GM12878 (cell line): ENCODE results near the gene MYL12A. TPM values are rescaled to one million over a fixed set of nuclear protein-coding genes. Genes with fewer than 3 reads are reported as not detected.
A peak's percentile ranks its signal among the peaks of the same experiment; 100 is the strongest.

Experiments used
- ATAC-seq: fragments of 200-7000 bp; cut with Tn5 transposase; 3 replicates; pipeline ENCODE4 v1.9.1; 2020; ENCODE audit warnings: mild to moderate bottlenecking, moderate library complexity
- BruUV-seq: library from RNA; stranded (reverse); fragments of 400-500 nt; replicated peaks from 2 replicates; lab custom pipeline; 2021; lab: Mats Ljungman, UMichigan
- CTCF ChIA-PET: fragments of 300-600 bp; sonication (Branson Sonifier 250); formaldehyde crosslinking; extraction: SDS; loops from one replicate; lab custom pipeline; 2021; ENCODE audit warnings: inconsistent platforms; lab: Yijun Ruan, JAX
- POLR2A ChIA-PET: fragments of 350-600 bp; formaldehyde crosslinking; extraction: SDS; loops from one replicate; lab custom pipeline; 2021; ENCODE audit warnings: inconsistent platforms; lab: Charles Lee
- RAD21 ChIA-PET: fragments of 300-600 bp; sonication (Branson Sonifier 250); formaldehyde crosslinking; loops from one replicate; lab custom pipeline; 2023; ENCODE audit warnings: antibody characterized with exemption; ENCODE audit not compliant: unreplicated experiment; lab: Charles Lee
- SMC1A ChIA-PET: fragments of 300-600 bp; sonication (Branson Sonifier 250); formaldehyde crosslinking; loops from one replicate; lab custom pipeline; 2023; ENCODE audit not compliant: unreplicated experiment, uncharacterized antibody; lab: Charles Lee
- DNase-seq: peaks from one replicate; pipeline ENCODE4 v3.0.0-alpha.2; 2011; ENCODE audit warnings: low read depth, low spot score
- FAIRE-seq: peaks from 3 replicates; lab custom pipeline; 2011; peaks lifted over from hg19 to GRCh38; lab: Jason Lieb, UNC
- H2AFZ ChIP-seq: 2 replicates; pipeline ENCODE4 v1.6.0; 2011; ENCODE audit warnings: low read depth, low read length, control low read depth; ENCODE audit not compliant: control insufficient read depth
- H3K27ac ChIP-seq: 2 replicates; pipeline ENCODE4 v1.5.1; 2011; ENCODE audit warnings: control low read depth; ENCODE audit not compliant: control insufficient read depth, insufficient read depth
- H3K27me3 ChIP-seq, 2 experiments: replicated peaks in 1 of 2; 2 replicates each; pipeline versions ENCODE4 v1.6.0 to v1.6.1; 2011; ENCODE audit warnings: low read length in 1 of 2; ENCODE audit not compliant: control insufficient read depth in 2 of 2, insufficient read depth in 2 of 2
- H3K36me3 ChIP-seq, 2 experiments: 2 replicates each; pipeline ENCODE4 v1.5.1; 2011; ENCODE audit warnings: low read length in 1 of 2; ENCODE audit not compliant: control insufficient read depth in 2 of 2, insufficient read depth in 2 of 2
- H3K4me1 ChIP-seq: 2 replicates; pipeline ENCODE4 v1.6.1; 2011; ENCODE audit warnings: mild to moderate bottlenecking, low read length, moderate library complexity, mixed read lengths; ENCODE audit not compliant: control insufficient read depth, insufficient read depth
- H3K4me2 ChIP-seq: 2 replicates; pipeline ENCODE4 v1.6.0; 2011; ENCODE audit warnings: control low read depth; ENCODE audit not compliant: control insufficient read depth, insufficient read depth
- H3K4me3 ChIP-seq: fragments of 200-600 bp; sonication (generic); 2 replicates; pipeline ENCODE4 v1.5.1; 2016
- H3K79me2 ChIP-seq: 2 replicates; pipeline ENCODE4 v1.6.0; 2011; ENCODE audit warnings: low read length; ENCODE audit not compliant: control insufficient read depth, insufficient read depth
- H3K9ac ChIP-seq: 2 replicates; pipeline ENCODE4 v1.8.0; 2011; ENCODE audit warnings: low read length, control low read depth, mixed read lengths; ENCODE audit not compliant: control insufficient read depth, insufficient read depth
- H3K9me3 ChIP-seq: replicated peaks from 3 replicates; pipeline ENCODE4 v1.5.1; 2011; ENCODE audit warnings: mild to moderate bottlenecking, low read length; ENCODE audit not compliant: control insufficient read depth, insufficient read depth
- H4K20me1 ChIP-seq: 2 replicates; pipeline ENCODE4 v1.6.0; 2011; ENCODE audit not compliant: control insufficient read depth, insufficient read depth
- ATF2 ChIP-seq: IDR thresholded peaks from 2 replicates; pipeline ENCODE4 v1.6.1; 2012; ENCODE audit warnings: low read length, inconsistent platforms
- BCLAF1 ChIP-seq: fragments of 450-650 bp; IDR thresholded peaks from 2 replicates; pipeline ENCODE4 v1.6.1; 2017; ENCODE audit warnings: antibody characterized with exemption, mild to moderate bottlenecking, moderate library complexity
- CHD2 ChIP-seq: IDR thresholded peaks from 2 replicates; pipeline ENCODE4 v1.6.1; 2011; ENCODE audit warnings: low read depth, low read length, improper control_type of control experiment, borderline replicate concordance
- EED ChIP-seq: sonication (generic); IDR thresholded peaks from 2 replicates; pipeline ENCODE4 v1.6.1; 2016; ENCODE audit warnings: antibody characterized with exemption, low read depth
- ELK1 ChIP-seq: IDR thresholded peaks from 2 replicates; pipeline ENCODE4 v1.6.1; 2012; ENCODE audit warnings: low read depth, low read length, improper control_type of control experiment
- GATAD2B ChIP-seq: fragments of 450-650 bp; conservative IDR thresholded peaks from 2 replicates; pipeline ENCODE4 v1.6.1; 2017; ENCODE audit warnings: low read depth, mild to moderate bottlenecking, moderate library complexity
- HCFC1 ChIP-seq: fragments of 150-350 bp; IDR thresholded peaks from 2 replicates; pipeline ENCODE4 v1.6.1; 2014; ENCODE audit warnings: low read length
- IRF4 ChIP-seq: IDR thresholded peaks from 2 replicates; pipeline ENCODE4 v1.6.1; 2011; ENCODE audit warnings: low read depth, low read length
- NR2C1 ChIP-seq: fragments of 450-650 bp; IDR thresholded peaks from 2 replicates; pipeline ENCODE4 v1.6.1; 2017; ENCODE audit warnings: antibody characterized with exemption, mild to moderate bottlenecking, moderate library complexity
- NR2F1 ChIP-seq: fragments of 450-650 bp; conservative IDR thresholded peaks from 2 replicates; pipeline ENCODE4 v1.6.1; 2017; ENCODE audit warnings: mild to moderate bottlenecking
- NRF1 ChIP-seq: conservative IDR thresholded peaks from 2 replicates; pipeline ENCODE4 v1.6.1; 2011; ENCODE audit warnings: mild to moderate bottlenecking, low read depth, low read length, improper control_type of control experiment
- RB1 ChIP-seq: fragments of 450-650 bp; formaldehyde crosslinking; IDR thresholded peaks from 2 replicates; pipeline ENCODE4 v1.6.1; 2017; ENCODE audit warnings: mild to moderate bottlenecking, borderline replicate concordance
- RBBP5 ChIP-seq: fragments of 200-600 bp; sonication (generic); conservative IDR thresholded peaks from 2 replicates; pipeline ENCODE4 v1.6.1; 2016
- SUPT20H ChIP-seq: IDR thresholded peaks from 2 replicates; pipeline ENCODE4 v1.6.1; 2011; ENCODE audit warnings: low read depth, mild to moderate bottlenecking, low read length, moderate library complexity, borderline replicate concordance; ENCODE audit not compliant: control insufficient read depth
- TBL1XR1 ChIP-seq: IDR thresholded peaks from 2 replicates; pipeline ENCODE4 v1.6.1; 2012; ENCODE audit warnings: low read depth, low read length, improper control_type of control experiment
- YBX1 ChIP-seq: fragments of 450-650 bp; IDR thresholded peaks from 2 replicates; pipeline ENCODE4 v1.6.1; 2016; ENCODE audit warnings: antibody characterized with exemption
- WGBS: methylation state at CpG from one replicate; pipeline ENCODE4 v1.1.6; 2016; ENCODE audit warnings: low lambda C conversion rate; ENCODE audit not compliant: insufficient replicate concordance, insufficient coverage; ENCODE audit errors: missing lambda C conversion rate; 5-methylcytosine and 5-hydroxymethylcytosine counted together
- in situ Hi-C: fragments of 300-500 bp; cut with MboI; formaldehyde crosslinking; loops from 9 replicates; pipeline ENCODE4 v1.14.3; 2018; ENCODE audit warnings: mixed read lengths
- intact Hi-C: fragments of 100-400 bp; cut with micrococcal nuclease; formaldehyde crosslinking; loops from one replicate; pipeline ENCODE4 v1.14.2; 2022; ENCODE audit not compliant: unreplicated experiment
- polyA plus RNA-seq, 11 experiments: library from polyadenylated mRNA; depleted of rRNA in 4 of 11; unstranded in 6 of 11; stranded (reverse) in 5 of 11; fragments of >200 nt; fragmentation: Nextera tagmentation in 4 of 11; fragmentation: Illumina TruSeq in 1 of 11; extraction: Ambion mirVana in 4 of 11; extraction: Trizol in 1 of 11; gene quantifications; 1 replicate in 1 of 11; 2 replicates in 10 of 11; pipeline versions ENCODE4 v1.2.1 to v1.2.3, GENCODE V29; 2011 to 2016; ENCODE audit warnings: inconsistent platforms in 2 of 11, missing spikeins in 2 of 11, low read depth in 1 of 11
- total RNA-seq, 4 experiments: library from RNA; depleted of rRNA in 3 of 4; stranded (reverse); fragments of >200 nt in 3 of 4; fragmentation: Illumina TruSeq in 1 of 4; extraction: Trizol in 1 of 4; gene quantifications; 2 replicates each; pipeline versions ENCODE4 v1.2.1 to v1.2.3, GENCODE V29; 2013 to 2021

Gene MYL12A
- total and polyA plus RNA-seq, 10 of the 15 experiments (the other 5 are each of a cell fraction or from before 2014, with no cell fraction given) = 488 to 1,663 (median 924) TPM

DNA sequence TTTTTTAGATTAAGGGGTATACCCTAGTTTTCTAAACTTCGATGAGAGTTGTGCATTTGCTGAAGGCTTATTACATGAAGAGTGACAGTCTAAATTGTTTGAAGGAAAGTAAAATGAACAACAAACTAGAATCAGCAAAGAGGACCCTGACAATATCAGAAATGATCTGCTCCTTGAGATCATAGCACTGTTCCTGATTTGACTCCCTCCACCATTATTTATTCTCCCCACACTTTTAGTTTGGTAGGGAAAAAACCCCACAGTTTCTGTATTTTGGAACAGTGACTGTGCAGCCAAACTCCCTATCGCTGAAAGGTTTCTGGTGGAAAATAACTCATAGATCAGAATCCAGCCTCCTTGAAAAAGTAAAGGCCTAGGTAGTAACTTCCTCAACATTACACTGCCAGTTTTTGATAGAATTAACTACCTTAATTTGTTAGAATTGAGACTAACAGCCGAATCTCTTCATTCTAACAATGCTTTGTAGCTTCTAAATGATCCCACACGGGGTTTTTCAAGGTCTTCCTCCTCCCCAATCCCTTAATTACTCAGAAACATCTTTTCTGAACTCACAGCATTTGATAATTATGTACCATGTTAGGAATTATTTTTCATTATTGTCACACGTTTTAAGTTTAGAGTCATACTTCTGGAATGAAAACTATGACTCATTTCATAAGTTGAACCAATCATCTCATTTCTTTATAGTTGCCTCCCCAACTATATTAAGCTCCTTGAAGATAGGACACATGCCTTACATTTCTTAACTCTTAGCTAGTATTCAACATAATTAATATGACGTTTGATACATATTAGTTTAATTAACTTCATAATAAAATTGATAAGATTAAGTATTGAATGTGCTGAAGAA, 2.9 kb downstream of the MYL12A start:
- Histone ChIP-seq H3K27me3 (no peaks in the 10 kb centered on the region), H3K4me3 (peak overlapping the region; percentile 91), H3K9ac (peak overlapping the region; percentile 18; the same call in 1 of the 2 replicates), H3K4me1 (peaks cover 12% of the 10 kb centered on the region; the same call in 1 of the 2 replicates), H3K9me3 (no peaks in the 10 kb centered on the region), H2AFZ (no peak overlapping the region), H3K36me3 (peaks cover 0 to 17% of the 10 kb centered on the region in 2 experiments; a peak in 3 of 4 replicates), H3K4me2 (peak overlapping the region; percentile 89), H4K20me1 (0 out of 2 replicates have a peak, but pooled peaks cover 4% of the 10 kb centered on the region), H3K27ac (peak overlapping the region; percentile 59), H3K79me2 (peaks cover 88% of the 10 kb centered on the region)
- ChIA-PET SMC1A (interaction anchor here (0.6 to 12.1 kb wide), 18 partner anchors 10 to 345 kb away, joined by 3 to 105 read pairs (median 4); partner anchors contain the start of gene MYL12B), CTCF (interaction anchor here (0.7 to 2.2 kb wide), 10 partner anchors 10 to 335 kb away, joined by 3 to 11 read pairs (median 4); partner anchors contain the start of gene MYL12B), POLR2A (interaction anchor here (0.5 to 5.7 kb wide), 14 partner anchors 10 to 1020 kb away, joined by 3 to 36 read pairs (median 3); partner anchors contain the start of gene MYL12B), RAD21 (interaction anchor here (0.6 to 3.7 kb wide), 19 partner anchors 10 to 609 kb away, joined by 3 to 26 read pairs (median 3); no protein-coding TSS in a partner anchor)
- peak; percentile 7; the same call in 1 of the 3 replicates for ATAC-seq
- in situ Hi-C loops (loop anchor here (25.0 kb wide), 1 partner anchor 1012 kb away; no protein-coding TSS in a partner anchor), intact Hi-C loops (no loop called here)
- FAIRE-seq = peak; percentile 13
- BruUV-seq = no TSS peak
- DNase-seq = no peak
- WGBS = 3% methylated on average over 6 of the region's 6 CpGs
- TF ChIP-seq EED (no peak), NR2F1 (no peak), HCFC1 (no peak), NR2C1 (no peak), TBL1XR1 (no peak), RB1 (no peak), GATAD2B (no peak), SUPT20H (no peak), YBX1 (no peak), NRF1 (no peak), CHD2 (no peak), BCLAF1 (no peak), ATF2 (peak; percentile 59), IRF4 (0 out of 2 replicates have a peak, but pooled peaks have one; percentile 32), RBBP5 (no peak), ELK1 (no peak)
